DMS114 treated with DMSO at 0.1 percent for 48 hours (cell line): Measurements from ENCODE around the gene GNPAT.

Experiments used
- DNase-seq: peaks from one replicate; lab custom pipeline; 2025; ENCODE audit not compliant: unreplicated experiment; lab: John Stamatoyannopoulos, UW

GNPAT gene

GRCh38 chr1:231213831-231214573 lies 27.0 kb upstream of the GNPAT start:
- no peak for DNase-seq

DNA sequence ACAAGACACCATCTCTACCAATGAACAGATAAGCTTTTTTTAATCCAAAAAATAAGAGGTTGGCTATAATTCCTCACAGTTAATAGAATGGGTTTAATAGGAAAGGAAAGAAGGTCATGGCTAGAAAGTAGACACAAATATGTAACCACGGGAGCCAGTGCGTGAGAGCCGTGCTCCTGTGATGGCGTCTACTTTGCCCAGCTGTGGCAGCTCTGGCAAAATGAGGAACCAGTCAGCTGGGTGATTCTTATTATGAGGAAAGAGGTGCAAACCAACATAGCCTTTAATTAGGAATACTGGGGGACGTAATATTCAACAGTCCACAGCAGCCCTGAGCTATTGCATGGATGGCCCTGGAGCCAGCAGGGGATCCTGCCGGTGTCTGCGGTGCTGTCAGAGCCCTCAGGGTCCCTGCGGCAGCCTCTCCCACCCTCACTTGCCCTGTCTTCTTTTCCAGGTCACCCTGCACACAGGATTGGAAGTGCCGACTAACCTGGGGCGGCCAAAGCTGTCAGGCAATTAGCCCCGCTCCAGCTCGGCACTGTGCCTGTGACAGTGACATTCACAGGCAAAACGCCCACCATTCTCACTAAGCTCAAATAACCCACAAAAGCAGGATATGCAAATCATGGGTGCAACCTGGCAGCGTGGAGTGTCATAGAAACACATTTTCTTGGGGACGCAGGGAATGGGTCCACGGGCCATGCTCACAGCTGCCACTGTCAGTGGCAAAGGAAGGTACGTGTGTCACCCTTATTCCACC lies 25.9 kb upstream of the GNPAT start:
- no peak for DNase-seq

DNA sequence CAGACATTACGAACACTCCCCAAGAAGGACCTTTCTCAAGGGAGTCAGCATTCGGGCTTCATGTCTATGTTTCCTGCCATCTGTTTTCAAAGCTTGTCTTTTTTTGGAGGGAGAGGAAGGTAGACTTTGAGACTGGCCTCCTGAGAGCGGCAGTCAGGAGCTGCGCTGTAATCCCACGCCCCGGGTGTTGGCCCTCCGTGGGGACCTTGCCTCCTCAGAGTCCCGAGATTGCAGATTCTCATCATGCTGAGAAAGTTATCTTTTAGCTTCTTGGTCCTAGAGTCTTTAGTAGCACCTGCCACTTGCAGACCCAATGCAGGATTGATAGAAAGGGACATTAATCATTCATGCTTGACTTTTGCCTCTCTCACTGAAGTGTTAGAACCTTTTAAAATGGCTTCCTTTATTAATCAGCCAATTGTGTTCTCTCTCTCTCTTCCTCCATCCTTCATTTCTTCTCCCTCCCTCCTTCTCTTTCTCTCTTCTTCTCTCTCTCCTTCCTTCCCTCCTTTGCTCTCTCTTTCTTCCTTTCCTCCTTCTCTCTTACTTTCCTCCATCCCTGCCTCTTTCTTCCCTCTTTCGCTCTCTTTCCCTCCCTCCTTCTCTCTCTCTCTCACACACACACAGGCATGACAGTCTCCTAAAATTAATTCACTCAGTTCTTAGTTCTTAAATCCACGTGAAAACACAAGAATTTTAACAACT lies 25.2 kb upstream of the GNPAT start:
- no peak for DNase-seq

GRCh38 chr1:231216498-231216897 lies 24.5 kb upstream of the GNPAT start:
- DNase-seq, result no peak

DNA sequence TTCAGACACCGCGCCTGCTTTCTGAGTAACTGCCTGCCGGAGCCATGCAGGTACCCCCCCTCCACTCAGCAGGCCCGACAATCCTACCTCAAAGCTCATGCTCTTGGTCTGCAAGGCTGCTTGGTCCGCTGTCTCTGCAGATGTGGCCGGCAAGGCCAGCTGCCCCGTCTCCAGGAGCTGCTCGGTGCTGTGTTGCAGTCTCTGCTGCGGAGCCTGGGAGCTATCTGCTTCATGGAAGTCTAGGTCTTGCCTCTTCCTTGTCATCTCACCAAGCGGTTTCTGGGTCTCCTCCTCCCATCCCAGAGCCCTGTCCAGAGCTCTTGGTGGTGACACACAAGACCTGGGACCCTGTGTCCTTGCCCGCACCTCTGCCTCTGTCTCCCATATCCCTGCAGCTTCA lies 24.0 kb upstream of the GNPAT start:
- no peak for DNase-seq

- no peak for DNase-seq
Measured at GRCh38 chr1:231218078-231218477, 22.9 kb upstream of the GNPAT start.

DNA sequence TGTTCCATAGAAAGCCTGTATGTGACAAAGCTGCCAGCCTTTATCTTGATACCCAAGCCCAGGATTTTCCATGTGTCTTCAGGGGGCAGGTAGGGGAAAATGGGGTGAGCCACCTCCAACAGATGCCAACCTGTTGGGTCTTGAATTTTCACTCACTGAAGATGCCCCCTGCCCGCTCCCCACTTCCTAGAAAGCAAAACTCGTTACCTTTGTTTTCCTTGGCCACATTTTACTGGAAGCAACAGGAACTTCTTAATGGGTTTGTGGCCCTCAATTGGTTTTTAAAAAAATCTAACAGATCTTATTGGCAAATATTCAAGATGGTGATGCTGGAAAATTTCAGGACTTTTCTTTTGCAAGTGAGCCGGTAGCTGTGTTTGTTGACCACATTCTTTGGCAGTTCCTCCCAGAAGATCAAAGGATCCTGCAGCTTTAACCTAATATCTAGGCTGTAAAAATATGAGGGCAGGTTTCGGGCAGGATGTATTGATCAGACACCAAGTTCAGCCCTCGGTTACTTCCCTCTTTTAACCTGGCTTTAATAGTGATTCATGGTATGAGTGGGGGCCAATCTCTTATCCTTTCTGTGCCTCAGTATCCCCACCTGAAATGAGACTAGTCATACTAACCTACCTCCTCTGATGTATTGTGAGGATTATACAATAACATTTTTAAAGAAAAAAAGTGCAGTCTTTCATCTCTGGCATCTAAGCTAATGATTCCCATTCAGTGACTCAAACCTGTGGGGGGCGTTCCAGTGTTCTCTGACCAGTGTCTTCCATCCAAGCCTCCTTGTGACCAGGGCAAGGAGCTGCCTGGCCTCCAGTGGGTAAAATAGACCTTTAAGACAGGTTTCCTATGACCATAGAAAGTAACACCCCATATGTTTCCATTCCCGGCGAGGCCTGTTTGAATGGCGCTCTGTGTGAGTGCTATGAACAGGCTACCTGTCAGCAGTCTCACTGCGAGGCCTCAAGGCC lies 21.3 kb upstream of the GNPAT start:
- DNase-seq, result no peak

- DNase-seq, result no peak
Measured at GRCh38 chr1:231220801-231221200, 20.2 kb upstream of the GNPAT start.

DNA sequence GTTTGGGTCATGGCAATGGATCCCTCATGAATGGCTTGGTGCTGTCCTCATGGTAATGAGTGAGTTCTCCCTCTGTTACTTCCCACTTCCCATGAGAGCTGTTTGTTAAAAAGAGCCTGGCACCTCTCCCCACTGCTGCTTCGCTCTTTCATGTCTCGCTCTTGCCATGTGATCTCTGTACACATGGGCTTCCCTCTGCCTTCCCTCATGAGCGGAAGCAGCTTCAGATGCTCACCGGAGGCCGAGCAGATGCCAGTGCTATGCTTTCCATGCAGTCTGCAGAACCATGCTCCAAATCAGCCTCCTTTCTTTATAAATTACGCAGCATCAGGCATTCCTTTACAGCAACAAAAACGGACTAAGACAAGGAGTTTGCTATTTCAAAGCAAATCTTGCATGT lies 14.9 kb upstream of the GNPAT start:
- no peak for DNase-seq

DNA sequence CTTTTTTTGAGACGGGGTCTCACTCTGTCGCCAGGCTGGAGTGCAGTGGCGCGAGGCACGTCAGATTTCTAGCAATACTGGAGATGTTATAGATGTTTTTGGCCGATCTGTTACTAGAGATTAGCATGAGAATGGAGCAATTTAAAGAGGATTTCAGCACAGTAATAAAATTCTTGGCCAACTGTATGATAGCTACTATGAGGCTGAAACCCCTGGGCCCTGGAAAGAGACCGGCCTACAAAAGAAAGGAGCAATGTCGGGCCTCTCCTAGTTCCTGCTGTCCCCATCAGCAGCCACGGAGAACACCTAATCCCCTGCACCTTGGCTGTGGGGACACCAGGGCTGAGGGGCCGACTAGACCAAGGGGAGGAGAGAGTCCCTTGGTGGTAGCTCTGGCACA lies 9.5 kb upstream of the GNPAT start:
- no peak for DNase-seq

DNA sequence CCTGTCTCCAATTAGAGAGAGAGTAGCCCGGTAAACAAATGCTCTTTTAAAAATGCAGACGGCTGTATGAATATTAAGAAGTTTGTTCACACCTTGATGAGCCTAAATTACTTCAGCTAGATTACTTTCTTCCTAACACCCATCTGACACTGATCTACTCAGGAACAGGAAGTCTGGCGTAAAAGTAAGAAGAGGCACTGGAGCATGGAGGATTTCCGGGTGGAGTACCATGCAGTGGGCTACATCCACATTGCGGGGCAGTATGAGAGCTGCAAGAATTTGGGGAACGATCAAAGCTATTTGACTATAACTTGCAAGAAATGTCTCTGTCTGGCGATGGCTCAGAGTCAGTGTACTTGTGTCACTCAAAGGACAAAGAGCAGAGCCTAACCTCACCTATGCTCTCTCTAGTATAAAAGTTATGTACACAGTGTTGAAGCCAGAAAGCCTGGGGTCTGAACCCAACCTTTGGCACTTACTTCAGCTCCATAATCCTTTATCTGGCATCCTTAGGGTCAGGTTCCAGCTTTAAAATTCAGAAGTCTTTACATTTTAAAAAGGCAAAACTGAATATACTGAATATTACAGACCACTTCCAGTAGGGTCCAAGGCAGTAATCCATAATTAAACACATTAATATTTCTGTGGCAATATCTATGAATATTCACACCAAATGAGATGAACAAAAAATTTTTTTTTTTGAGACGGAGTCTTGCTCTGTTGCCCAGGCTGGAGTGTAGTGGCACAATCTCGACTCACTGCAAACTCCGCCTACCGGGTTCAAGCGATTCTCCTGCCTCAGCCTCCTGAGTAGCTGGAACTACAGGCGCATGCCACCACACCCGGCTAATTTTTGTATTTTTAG lies 7.9 kb upstream of the GNPAT start:
- no peak for DNase-seq

DNA sequence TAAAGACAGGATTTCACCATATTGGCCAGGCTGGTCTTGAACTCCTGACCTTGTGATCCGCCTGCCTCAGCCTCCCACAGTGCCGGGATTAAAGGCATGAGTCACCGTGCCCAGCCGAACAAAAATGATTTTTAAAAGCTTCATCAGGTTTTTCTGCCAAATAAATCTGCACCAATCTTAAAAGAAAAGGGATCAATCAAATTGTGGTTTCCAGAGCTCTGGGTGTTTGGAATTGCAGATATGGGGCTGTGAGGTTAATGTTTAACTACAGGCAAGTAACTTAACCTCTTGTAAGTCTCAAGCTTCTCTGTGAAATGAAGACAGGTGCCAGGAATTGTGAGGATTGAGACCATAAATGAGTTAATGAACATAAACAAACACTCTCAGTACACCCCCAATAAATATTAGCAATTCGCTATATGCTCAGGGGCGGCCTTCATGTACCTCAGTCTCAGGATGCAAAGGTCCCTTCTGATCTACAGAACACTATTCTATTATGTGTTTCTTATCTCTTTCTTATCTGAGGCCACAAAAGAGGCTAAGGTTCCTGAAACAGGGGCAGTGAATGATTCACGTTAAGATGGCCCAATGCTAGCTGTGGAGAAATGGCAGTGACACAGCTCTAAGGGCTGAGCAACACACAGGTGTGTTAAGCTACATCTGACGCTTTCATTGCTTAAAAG lies 7.1 kb upstream of the GNPAT start:
- DNase-seq, result no peak

GRCh38 chr1:231234506-231234905 lies 6.5 kb upstream of the GNPAT start:
- DNase-seq, result no peak

- no peak for DNase-seq
Measured at GRCh38 chr1:231235526-231236207, 5.3 kb upstream of the GNPAT start.

DNA sequence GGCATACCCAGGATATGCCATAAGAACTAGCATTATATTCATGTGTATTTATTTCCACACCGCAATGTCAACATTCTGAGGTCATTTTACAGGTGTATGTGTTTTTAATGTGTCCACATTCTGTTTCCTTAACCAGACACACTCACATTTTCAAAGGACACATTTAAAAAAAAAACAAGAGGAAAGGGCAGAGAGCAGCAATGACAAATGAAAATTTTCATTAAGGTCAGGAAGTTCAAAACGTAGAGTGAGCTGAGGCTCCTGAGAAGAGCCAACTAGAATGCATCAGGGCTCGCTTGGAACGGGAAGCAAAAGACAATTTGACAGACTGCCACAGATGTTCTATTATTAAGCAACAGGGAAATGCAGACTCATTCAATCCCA lies 4.8 kb upstream of the GNPAT start:
- DNase-seq, result no peak

GRCh38 chr1:231236938-231237337 lies 4.1 kb upstream of the GNPAT start:
- DNase-seq, result no peak

GRCh38 chr1:231238298-231238697 lies 2.7 kb upstream of the GNPAT start:
- DNase-seq, result no peak

- no peak for DNase-seq
Measured at GRCh38 chr1:231240531-231240882, 505 bp upstream of the GNPAT start.

GRCh38 chr1:231241750-231242149 lies 738 bp downstream of the GNPAT start:
- no peak for DNase-seq
